H1 (cell line): ENCODE measurements around the gene OPCML. TPM values are rescaled to one million over a fixed set of nuclear protein-coding genes. Genes with fewer than 3 reads are reported as not detected.

Source experiments
- polyA plus RNA-seq, 7 experiments: library from polyadenylated mRNA; depleted of rRNA in 3 of 7; stranded (reverse) in 5 of 7; unstranded in 2 of 7; fragments of >200 nt in 5 of 7; fragments of 200-250 nt in 2 of 7; gene quantifications; 1 replicate in 5 of 7; 2 replicates in 1 of 7; 4 replicates in 1 of 7; pipeline versions ENCODE4 v1.2.1 to v1.2.3, GENCODE V29; 2011 to 2013; ENCODE audit warnings: missing spikeins in 2 of 7, mixed read lengths in 2 of 7
- total RNA-seq: library from RNA; stranded (reverse); fragmentation: NEBNext Ultra II Directional; extraction: Animal tissue kit (Norgen Biotek cat#: 25700); gene quantifications from 2 replicates; pipeline ENCODE4 v1.2.1, GENCODE V29; 2021
- TF ChIP-seq, protein P1 (sequence below): IDR thresholded peaks from 2 replicates; pipeline ENCODE4 v1.6.1; 2012; ENCODE audit warnings: low read length, inconsistent platforms

The OPCML gene
- total and polyA plus RNA-seq, 2 of the 8 experiments (the other 6 are each of a cell fraction or from before 2014, with no cell fraction given) = 2.3 to 3.1 TPM

DNA sequence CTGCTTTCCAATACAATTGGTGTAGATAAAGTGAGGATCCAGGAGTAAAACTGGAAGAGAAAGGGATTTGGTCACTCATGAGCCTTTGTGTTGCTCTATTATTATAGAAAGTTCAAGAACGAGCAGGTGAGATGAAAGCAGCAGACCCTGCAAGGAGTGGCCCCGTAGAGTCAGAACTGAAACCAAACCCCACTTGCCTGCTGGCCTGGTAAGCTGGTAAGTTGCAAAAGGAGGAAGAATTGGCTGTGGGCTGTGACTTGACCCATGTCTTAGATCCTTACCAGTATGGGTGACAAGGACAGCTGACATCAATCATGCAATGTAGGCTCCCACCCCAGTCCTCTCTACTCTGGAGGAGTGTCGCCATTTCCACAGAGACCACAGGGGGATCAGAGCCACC lies 201.3 kb downstream of the OPCML start (continued):
- TF ChIP-seq, protein P1, sequence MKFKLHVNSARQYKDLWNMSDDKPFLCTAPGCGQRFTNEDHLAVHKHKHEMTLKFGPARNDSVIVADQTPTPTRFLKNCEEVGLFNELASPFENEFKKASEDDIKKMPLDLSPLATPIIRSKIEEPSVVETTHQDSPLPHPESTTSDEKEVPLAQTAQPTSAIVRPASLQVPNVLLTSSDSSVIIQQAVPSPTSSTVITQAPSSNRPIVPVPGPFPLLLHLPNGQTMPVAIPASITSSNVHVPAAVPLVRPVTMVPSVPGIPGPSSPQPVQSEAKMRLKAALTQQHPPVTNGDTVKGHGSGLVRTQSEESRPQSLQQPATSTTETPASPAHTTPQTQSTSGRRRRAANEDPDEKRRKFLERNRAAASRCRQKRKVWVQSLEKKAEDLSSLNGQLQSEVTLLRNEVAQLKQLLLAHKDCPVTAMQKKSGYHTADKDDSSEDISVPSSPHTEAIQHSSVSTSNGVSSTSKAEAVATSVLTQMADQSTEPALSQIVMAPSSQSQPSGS = no peak
- TF ChIP-seq, all 59 proteins: peak for 0
